ENCODE results near the gene GHR.

- no peak for TF ChIP-seq POLR2A (IDR thresholded peaks at IDR 0.05; ENCODE audit: extremely low read depth, insufficient read length)
- TF ChIP-seq MAX (IDR thresholded peaks at IDR 0.05; ENCODE audit: low read depth, low read length), result no peak
- TF ChIP-seq CTCF (IDR thresholded peaks at IDR 0.05; ENCODE audit: low read depth, low read length), result no peak
These were observed 230.5 kb downstream of the GHR start for GRCh38 chr5:42653705-42654104.

Measured in NB4 (cell line).